Activated CD4-positive, CD25-positive, alpha-beta regulatory T cell (primary cell): ENCODE results near the gene UBR1.

Experiments
- DNase-seq, 4 experiments: peaks; one replicate each; lab custom pipeline; 2025; lab: John Stamatoyannopoulos, UW

Gene UBR1

GRCh38 chr15:43106486-43106829 is 620 bp upstream of the UBR1 start:
- no peak for DNase-seq

- no peak for DNase-seq
Measured at GRCh38 chr15:43105077-43105736, 631 bp downstream of the UBR1 start.

GRCh38 chr15:43104426-43104825 is 1.4 kb downstream of the UBR1 start:
- DNase-seq = no peak

- DNase-seq = no peak
Measured at GRCh38 chr15:43103907-43104306, 1.9 kb downstream of the UBR1 start.

GRCh38 chr15:43102187-43102586 is 3.7 kb downstream of the UBR1 start:
- no peak for DNase-seq

GRCh38 chr15:43100971-43101370 is 4.9 kb downstream of the UBR1 start:
- no peak for DNase-seq

- no peak for DNase-seq
Measured at GRCh38 chr15:43099105-43099845, 6.6 kb downstream of the UBR1 start.

- no peak for DNase-seq
Measured at GRCh38 chr15:43096411-43096810, 9.4 kb downstream of the UBR1 start.

- DNase-seq = no peak
Measured at GRCh38 chr15:43095708-43096347, 10.0 kb downstream of the UBR1 start.

- no peak for DNase-seq
Measured at GRCh38 chr15:43095243-43095642, 10.6 kb downstream of the UBR1 start.

GRCh38 chr15:43094416-43095030 is 11.3 kb downstream of the UBR1 start:
- DNase-seq = no peak

GRCh38 chr15:43093026-43093425 is 12.8 kb downstream of the UBR1 start:
- DNase-seq = no peak

GRCh38 chr15:43091859-43092258 is 14.0 kb downstream of the UBR1 start:
- DNase-seq = no peak

GRCh38 chr15:43086551-43086950 is 19.3 kb downstream of the UBR1 start:
- DNase-seq = no peak

- DNase-seq = no peak
Measured at GRCh38 chr15:43085921-43086320, 19.9 kb downstream of the UBR1 start.

GRCh38 chr15:43082509-43082908 is 23.3 kb downstream of the UBR1 start:
- no peak for DNase-seq

GRCh38 chr15:43081283-43081682 is 24.6 kb downstream of the UBR1 start:
- DNase-seq = no peak

- no peak for DNase-seq
Measured at GRCh38 chr15:43071451-43071850, 34.4 kb downstream of the UBR1 start.

GRCh38 chr15:43070893-43071292 is 34.9 kb downstream of the UBR1 start:
- DNase-seq = no peak

GRCh38 chr15:43070249-43070648 is 35.6 kb downstream of the UBR1 start:
- DNase-seq = no peak

- no peak for DNase-seq
Measured at GRCh38 chr15:43067717-43068461, 37.9 kb downstream of the UBR1 start.

- DNase-seq = no peak
Measured at GRCh38 chr15:43056696-43057095, 49.1 kb downstream of the UBR1 start.
